GM21381 (cell line): Measurements from ENCODE around the gene CCDC40.

Experiments
- ATAC-seq: cut with Tn5 transposase; IDR thresholded peaks from one replicate; pipeline ENCODE4 v1.9.1; 2021; ENCODE audit warnings: mild to moderate bottlenecking, moderate library complexity; ENCODE audit not compliant: unreplicated experiment

Gene CCDC40

GRCh38 chr17:80130992-80131391 is 94.5 kb downstream of the CCDC40 start:
- no peak for ATAC-seq

- ATAC-seq, result no peak
Observed at GRCh38 chr17:80132906-80133625, 96.6 kb downstream of the CCDC40 start.

- no peak for ATAC-seq
Observed at GRCh38 chr17:80133626-80133970, 97.2 kb downstream of the CCDC40 start.

- ATAC-seq, result no peak
Observed at GRCh38 chr17:80137131-80137530, 100.7 kb downstream of the CCDC40 start.

- no peak for ATAC-seq
Observed at GRCh38 chr17:80138856-80139426, 102.5 kb downstream of the CCDC40 start.

- no peak for ATAC-seq
Observed at GRCh38 chr17:80141463-80142165, 105.2 kb downstream of the CCDC40 start.

GRCh38 chr17:80142929-80143328 is 106.5 kb downstream of the CCDC40 start:
- ATAC-seq, result no peak

GRCh38 chr17:80145076-80146075 is 108.9 kb downstream of the CCDC40 start:
- no peak for ATAC-seq

- peak; percentile 26 for ATAC-seq
Observed at GRCh38 chr17:80146121-80147034, 109.9 kb downstream of the CCDC40 start.

GRCh38 chr17:80147035-80147822 is 110.8 kb downstream of the CCDC40 start, which contains the start of gene EIF4A3:
Gene EIF4A3, minus strand, starts transcription at chr17:80147128. Its CDS starts 167 bp downstream, at chr17:80146961.
- peak; percentile 74 for ATAC-seq
